Stimulated activated CD8-positive, alpha-beta memory T cell treated with anti-CD3 and anti-CD28 coated beads, Interleukin-12 subunit alpha, Interleukin-12 subunit beta, amount 100 ng/mL, for 4 hours (primary cell): Measurements from ENCODE around the gene ZDHHC13.
"Not testable (repeated sequence)": the region's sequence is repeated elsewhere in the genome, so short reads cannot be mapped to it uniquely, and the experiment has no call there.

ENCODE experiments used
- DNase-seq: peaks from one replicate; pipeline ENCODE4 v3.0.0-alpha.2; 2020; ENCODE audit warnings: low read depth

ZDHHC13 gene

GRCh38 chr11:19101796-19102520 is 15.0 kb upstream of the ZDHHC13 start:
- DNase-seq: no peak

DNA sequence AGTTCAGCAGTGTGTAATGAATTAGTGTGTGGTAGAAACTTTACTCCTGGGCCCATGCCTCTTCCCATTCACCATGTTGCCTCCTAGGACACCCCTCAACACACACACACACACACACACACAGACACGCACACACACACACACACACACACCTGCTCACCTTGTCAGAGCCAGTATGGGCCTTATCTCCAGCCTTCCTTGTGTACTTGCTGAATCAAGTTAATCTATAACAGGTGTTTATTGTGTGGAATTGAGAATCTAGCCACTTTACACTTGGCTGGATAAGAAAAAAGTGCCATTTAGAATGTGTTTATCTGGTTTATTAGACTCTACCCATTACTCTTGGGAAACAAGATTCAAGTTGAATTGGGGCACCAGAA is 14.5 kb upstream of the ZDHHC13 start:
- DNase-seq: no peak

- no peak for DNase-seq
Observed at GRCh38 chr11:19105011-19105410, 12.0 kb upstream of the ZDHHC13 start.

DNA sequence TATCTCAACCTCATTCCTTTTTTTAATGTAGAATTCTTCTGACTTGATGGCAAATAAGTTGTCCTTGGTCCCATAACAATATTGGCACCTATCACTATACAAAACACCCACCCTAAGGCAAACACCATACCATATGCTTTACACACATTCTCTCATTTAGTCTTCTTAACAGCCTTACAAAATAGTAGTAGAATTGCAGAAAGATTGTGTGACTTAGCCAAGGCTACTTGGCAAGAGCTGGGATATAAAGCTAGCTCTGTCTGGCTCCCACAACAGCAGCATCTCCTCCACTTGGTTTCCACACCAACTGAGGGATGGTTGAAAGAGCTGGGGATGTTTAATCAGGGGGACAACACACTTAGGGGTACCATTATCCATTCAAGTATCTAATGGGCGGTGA is 9.8 kb upstream of the ZDHHC13 start:
- DNase-seq: no peak

- DNase-seq: no peak
Observed at GRCh38 chr11:19110295-19110694, 6.7 kb upstream of the ZDHHC13 start.

DNA sequence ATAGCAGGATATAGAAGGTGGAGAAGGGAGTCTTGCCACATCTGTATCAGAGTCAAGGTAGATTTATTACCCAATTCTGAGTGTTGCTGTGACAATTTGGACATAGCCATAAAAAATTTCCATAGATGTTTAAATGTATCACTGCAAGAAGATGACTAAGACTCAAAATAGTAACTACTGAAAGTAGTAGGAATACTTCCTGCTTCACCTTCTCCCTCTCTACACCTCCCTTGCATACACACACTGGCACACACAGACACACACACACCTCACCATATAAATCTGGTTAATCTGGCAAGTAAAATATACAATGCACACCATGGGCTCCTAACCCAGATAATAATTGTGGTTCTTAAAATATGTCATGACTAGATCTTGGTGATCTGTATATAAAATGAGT is 5.2 kb upstream of the ZDHHC13 start:
- DNase-seq: no peak

GRCh38 chr11:19116276-19116970 is 545 bp upstream of the ZDHHC13 start:
- no peak for DNase-seq

GRCh38 chr11:19117760-19118097 is 761 bp downstream of the ZDHHC13 start:
- no peak for DNase-seq

GRCh38 chr11:19121646-19122045 is 4.7 kb downstream of the ZDHHC13 start:
- DNase-seq: no peak

GRCh38 chr11:19122960-19123615 is 6.1 kb downstream of the ZDHHC13 start:
- DNase-seq: no peak

- not testable (repeated sequence) for DNase-seq
Observed at GRCh38 chr11:19126562-19127325, 9.8 kb downstream of the ZDHHC13 start.

DNA sequence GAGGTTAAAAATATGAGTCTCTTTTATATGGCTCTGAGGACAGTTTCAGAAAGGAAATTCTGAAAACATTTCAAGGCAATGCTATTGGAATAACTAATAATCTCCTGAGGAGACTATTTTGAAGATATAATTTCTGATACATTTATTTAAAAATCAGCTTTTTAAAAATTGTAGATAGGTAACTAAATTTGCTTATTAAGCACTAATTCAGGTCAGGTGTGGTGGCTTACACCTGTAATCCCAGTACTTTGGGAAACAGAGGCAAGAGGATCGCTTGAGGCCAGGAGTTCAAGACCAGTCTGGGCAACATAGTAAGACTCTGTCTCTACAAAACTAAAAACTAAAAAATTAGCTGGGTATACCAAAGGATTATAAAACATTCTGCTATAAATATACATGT is 17.0 kb downstream of the ZDHHC13 start:
- no peak for DNase-seq

- DNase-seq: not testable (repeated sequence)
Observed at GRCh38 chr11:19136884-19137283, 19.9 kb downstream of the ZDHHC13 start.

DNA sequence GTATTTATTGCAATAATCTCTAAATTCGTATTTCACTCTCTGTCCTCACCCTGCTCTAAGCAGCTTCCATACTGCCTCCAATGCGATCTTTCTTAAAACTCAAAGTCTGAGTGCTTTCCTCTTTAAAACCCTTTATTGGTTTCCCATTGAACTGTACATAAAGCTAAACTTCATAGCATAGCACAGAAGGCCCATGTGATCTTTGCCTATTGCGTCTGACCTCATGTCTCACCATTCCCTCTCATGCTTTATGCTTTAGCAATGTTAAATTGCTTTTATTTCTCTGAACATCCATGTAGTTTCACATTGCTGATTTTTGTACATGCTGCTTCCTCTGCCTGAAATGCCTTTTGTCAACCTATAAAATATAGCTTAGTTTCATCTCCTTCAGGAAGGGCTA is 28.4 kb downstream of the ZDHHC13 start:
- no peak for DNase-seq

- DNase-seq: no peak
Observed at GRCh38 chr11:19156892-19157291, 39.9 kb downstream of the ZDHHC13 start.

DNA sequence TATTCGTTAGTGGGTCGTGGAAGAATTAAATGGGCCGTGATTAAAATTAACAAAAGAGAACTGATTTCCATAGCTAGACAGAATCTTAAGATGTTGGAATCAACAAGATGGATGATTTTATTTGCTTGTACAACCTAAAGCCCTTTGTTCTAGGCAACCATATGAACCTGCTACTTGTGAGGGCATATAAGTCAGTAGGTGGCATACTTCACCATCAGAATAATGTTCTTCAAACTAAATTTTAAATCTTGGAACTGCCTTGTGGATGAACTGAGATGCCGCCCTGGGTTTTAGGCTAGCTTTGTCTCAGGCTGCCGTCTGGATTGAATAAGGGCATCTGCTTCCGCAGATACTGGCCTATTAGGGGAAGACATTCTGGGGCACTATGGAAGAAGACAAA is 43.9 kb downstream of the ZDHHC13 start:
- DNase-seq: no peak

- DNase-seq: no peak
Observed at GRCh38 chr11:19161651-19162050, 44.7 kb downstream of the ZDHHC13 start.

DNA sequence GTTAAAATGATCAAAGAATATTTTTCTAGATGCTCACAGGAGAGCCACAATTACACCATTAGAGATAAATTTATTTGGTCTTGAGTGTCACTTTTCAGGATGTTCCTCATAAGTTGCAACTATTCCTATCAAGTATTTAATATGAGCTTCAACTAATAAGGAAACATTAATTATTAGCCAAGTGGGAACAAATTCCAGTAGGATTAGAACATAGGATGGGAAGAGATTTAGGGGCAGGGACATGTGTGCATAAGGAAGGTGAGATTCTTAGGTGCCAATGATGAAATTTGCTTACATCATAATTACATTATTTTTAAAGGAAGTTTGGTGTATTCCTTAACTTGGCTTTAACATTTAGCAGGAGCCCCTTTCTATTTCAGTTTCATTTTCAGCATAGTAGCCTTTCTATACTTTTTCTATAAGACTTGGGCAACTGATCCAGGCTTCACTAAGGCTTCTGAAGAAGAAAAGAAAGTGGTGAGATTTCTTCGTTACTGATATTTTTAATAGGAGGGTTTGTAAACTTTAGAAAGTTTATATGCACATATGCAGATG is 46.1 kb downstream of the ZDHHC13 start:
- DNase-seq: no peak

DNA sequence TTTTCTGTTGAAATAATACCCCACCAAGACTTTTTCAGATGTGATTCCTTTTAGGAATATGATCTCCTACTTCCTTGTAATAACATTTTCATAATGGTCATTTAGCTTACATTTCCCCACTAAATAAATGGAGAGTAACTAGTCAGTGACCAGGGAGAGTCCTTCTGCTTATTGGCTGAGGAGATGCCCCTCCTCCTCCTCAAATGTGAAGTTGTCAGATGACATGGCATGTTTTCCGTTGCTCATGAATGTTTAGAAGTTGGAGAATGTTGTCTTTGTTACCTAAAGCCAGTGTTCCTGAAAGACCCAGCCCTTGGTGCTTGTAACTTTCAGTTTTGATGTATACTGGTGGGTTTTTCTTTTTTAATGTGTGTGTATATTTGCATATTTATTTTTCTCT is 46.6 kb downstream of the ZDHHC13 start:
- DNase-seq: no peak

- no peak for DNase-seq
Observed at GRCh38 chr11:19164230-19164855, 47.4 kb downstream of the ZDHHC13 start.

- no peak for DNase-seq
Observed at GRCh38 chr11:19164881-19165280, 47.9 kb downstream of the ZDHHC13 start.

DNA sequence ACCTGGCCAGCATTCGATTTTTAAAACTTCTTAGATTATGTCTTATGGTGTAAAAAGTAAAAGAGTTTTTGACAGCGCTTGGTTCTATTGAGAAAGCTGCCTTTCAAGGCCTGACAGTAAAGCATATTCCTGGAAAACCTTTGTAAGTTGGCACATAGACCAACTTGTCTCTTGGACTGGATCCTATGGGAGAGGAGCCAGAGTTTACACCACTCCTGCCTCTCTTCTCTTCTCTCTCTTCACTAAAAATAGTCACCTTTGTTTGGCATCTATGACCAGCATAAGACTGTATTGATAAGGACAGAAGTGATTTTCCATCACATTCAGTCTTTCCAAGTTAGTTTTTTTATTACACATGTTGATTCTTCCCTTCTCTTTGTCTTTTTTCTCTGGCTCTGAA is 51.1 kb downstream of the ZDHHC13 start:
- DNase-seq: no peak
